Esophagus squamous epithelium (tissue), 5 donors: ENCODE data around the gene NPHP4. TPM values are rescaled to one million over a fixed set of nuclear protein-coding genes. Genes with fewer than 3 reads are reported as not detected.

Experiments
- DNase-seq: peaks from one replicate; lab custom pipeline; 2025; lab: John Stamatoyannopoulos, UW
- H3K27ac ChIP-seq, 4 donors: fragments of 200-600 bp; sonication (generic); one replicate each; pipeline ENCODE4 v1.5.1; 2016 to 2019; ENCODE audit warnings: mild to moderate bottlenecking in 1 of 4
- H3K27me3 ChIP-seq, 4 donors: fragments of 200-600 bp; sonication (generic); 1 replicate in 3 of 4; 2 replicates in 1 of 4; pipeline versions ENCODE4 v1.5.1 to v1.6.0; 2017 to 2021; ENCODE audit warnings: antibody characterized with exemption in 1 of 4
- H3K36me3 ChIP-seq, 3 donors: fragments of 200-600 bp; sonication (generic); one replicate each; pipeline ENCODE4 v1.5.1; 2016 to 2019
- H3K4me1 ChIP-seq, 3 donors: fragments of 200-600 bp; sonication (generic); one replicate each; pipeline ENCODE4 v1.5.1; 2017 to 2019
- H3K4me3 ChIP-seq, 4 donors: fragments of 200-600 bp; sonication (generic); 1 replicate in 3 of 4; 2 replicates in 1 of 4; pipeline ENCODE4 v1.5.1; 2016 to 2019; ENCODE audit warnings: mild to moderate bottlenecking in 2 of 4, moderate library complexity in 1 of 4
- H3K9me3 ChIP-seq, 3 donors: fragments of 200-600 bp; sonication (generic); one replicate each; pipeline ENCODE4 v1.5.1; 2016 to 2019
- POLR2A ChIP-seq, 4 donors: fragments of 450-650 bp; IDR thresholded peaks; one replicate each; pipeline ENCODE4 v1.6.1; 2017; ENCODE audit warnings: antibody characterized with exemption in 4 of 4, mild to moderate bottlenecking in 4 of 4, moderate library complexity in 3 of 4
- whole genome bisulfite sequencing, 2 donors: methylation state at CpG; one replicate each; pipeline ENCODE4 v1.1.5; 2018; 5-methylcytosine and 5-hydroxymethylcytosine counted together
- intact Hi-C: fragments of 100-400 bp; cut with DNase I; formaldehyde crosslinking; loops from one replicate; pipeline ENCODE4 v1.15.0; 2022
- total RNA-seq, 4 donors: library from RNA; depleted of rRNA; stranded (reverse); fragments of >200 nt; gene quantifications; one replicate each; pipeline ENCODE4 v1.1.0, GENCODE V29; 2016
- TF ChIP-seq, protein P1 (sequence below), 6 experiments: fragments of 450-650 bp in 4 of 6; fragments of 200-600 bp in 2 of 6; sonication (generic) in 2 of 6; IDR thresholded peaks; one replicate each; pipeline ENCODE4 v1.5.1; 2016 to 2019; ENCODE audit warnings: antibody characterized with exemption in 6 of 6, mild to moderate bottlenecking in 4 of 6, moderate library complexity in 4 of 6
- donor health status: DM: yes; HTN: yes; CAD: no.

NPHP4 gene
- total RNA-seq, 4 donors from 2014 or later = 2.4 to 8.8 (median 5.3) TPM

DNA sequence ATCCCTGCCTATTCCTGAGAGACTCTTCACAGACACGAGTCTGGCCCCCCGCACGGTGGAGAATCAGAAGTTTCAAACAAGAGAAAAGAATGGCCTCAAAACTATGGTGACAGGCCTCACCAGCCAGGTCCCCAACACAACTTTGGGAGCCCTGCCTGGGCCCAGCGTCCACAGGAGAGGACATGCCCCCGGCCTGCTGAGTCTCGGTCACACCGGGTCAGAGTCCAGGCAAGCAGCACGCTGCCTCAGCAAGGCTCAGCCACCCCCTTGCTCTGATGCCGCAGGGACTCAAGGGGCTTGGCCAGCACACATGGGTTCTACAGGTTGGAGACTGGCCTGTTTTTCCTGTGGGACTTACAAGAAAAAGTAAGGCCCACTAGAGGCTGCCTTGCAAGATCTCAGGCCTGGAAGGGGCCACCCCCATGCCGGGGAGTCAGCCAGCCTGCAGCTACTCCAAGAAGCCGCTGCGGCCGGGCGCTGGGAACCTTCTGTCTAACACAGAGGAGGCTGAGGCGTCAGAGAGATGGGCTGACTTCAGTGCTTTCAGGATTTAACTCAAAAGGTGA is 116.8 kb downstream of the NPHP4 start:
- Histone ChIP-seq H3K27ac (no peak overlapping the region), H3K9me3 (peaks cover 0 to 9% (median 0%) of the 10 kb centered on the region in 3 donors), H3K4me3 (no peak overlapping the region), H3K27me3 (no peaks in the 10 kb centered on the region), H3K4me1 (no peaks in the 10 kb centered on the region), H3K36me3 (peaks cover 0 to 99% (median 16%) of the 10 kb centered on the region in 3 donors)
- no peak for DNase-seq
- TF ChIP-seq, protein P1, sequence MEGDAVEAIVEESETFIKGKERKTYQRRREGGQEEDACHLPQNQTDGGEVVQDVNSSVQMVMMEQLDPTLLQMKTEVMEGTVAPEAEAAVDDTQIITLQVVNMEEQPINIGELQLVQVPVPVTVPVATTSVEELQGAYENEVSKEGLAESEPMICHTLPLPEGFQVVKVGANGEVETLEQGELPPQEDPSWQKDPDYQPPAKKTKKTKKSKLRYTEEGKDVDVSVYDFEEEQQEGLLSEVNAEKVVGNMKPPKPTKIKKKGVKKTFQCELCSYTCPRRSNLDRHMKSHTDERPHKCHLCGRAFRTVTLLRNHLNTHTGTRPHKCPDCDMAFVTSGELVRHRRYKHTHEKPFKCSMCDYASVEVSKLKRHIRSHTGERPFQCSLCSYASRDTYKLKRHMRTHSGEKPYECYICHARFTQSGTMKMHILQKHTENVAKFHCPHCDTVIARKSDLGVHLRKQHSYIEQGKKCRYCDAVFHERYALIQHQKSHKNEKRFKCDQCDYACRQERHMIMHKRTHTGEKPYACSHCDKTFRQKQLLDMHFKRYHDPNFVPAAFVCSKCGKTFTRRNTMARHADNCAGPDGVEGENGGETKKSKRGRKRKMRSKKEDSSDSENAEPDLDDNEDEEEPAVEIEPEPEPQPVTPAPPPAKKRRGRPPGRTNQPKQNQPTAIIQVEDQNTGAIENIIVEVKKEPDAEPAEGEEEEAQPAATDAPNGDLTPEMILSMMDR (IDR thresholded peaks at IDR 0.05) = no peak
- TF ChIP-seq POLR2A (IDR thresholded peaks at IDR 0.05) = no peak
- intact Hi-C loops = no loop called here
- 97 to 99% methylated on average over 8 to 10 of the region's 15 CpGs for WGBS, 2 donors

DNA sequence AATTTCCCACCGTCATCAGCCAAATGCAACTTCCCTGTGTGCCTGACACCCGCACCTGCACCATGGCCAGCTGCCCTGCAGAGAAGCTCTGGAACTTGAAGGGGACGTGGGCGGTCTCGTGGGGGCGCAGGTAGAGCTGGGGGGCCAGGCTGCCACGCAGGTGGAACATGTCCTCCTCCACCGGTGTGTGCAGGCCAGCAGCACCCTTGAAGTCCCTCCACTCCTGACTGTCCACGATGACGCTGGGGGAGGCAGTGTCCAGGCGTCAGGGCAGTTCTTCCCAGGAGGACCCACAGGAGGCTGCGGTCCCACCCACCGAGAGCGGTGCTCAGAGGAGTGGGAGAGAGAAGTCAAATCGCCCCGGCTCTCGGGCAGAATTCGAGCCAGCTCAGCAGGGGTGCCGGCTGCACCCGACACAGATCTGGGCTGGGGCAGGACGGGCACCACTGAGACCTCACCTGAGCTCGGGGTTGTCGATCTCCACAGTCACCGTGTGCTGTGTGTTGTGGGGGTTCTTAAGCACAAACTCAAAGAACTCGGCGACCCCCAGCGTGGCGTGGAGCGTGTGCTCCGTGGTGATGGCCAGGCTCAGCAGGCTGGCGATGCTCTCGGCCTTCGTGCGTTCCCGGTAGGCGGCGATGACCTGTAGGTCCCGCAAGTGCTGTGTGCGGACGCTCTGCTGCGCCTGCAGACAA is 117.7 kb downstream of the NPHP4 start:
- H3K27ac ChIP-seq = no peak overlapping the region
- peaks cover 0 to 99% (median 16%) of the 10 kb centered on the region in 3 donors for H3K36me3 ChIP-seq
- 79 to 90% methylated on average over 8 to 18 of the region's 41 CpGs for WGBS, 2 donors
- H3K27me3 ChIP-seq = no peaks in the 10 kb centered on the region
- intact Hi-C loops = no loop called here
- peaks cover 0 to 3% (median 0%) of the 10 kb centered on the region in 3 donors for H3K9me3 ChIP-seq
- TF ChIP-seq, protein P1 (IDR thresholded peaks at IDR 0.05) = no peak
- no peak for TF ChIP-seq POLR2A (IDR thresholded peaks at IDR 0.05)
- no peak overlapping the region for H3K4me3 ChIP-seq
- no peaks in the 10 kb centered on the region for H3K4me1 ChIP-seq
- DNase-seq = no peak

DNA sequence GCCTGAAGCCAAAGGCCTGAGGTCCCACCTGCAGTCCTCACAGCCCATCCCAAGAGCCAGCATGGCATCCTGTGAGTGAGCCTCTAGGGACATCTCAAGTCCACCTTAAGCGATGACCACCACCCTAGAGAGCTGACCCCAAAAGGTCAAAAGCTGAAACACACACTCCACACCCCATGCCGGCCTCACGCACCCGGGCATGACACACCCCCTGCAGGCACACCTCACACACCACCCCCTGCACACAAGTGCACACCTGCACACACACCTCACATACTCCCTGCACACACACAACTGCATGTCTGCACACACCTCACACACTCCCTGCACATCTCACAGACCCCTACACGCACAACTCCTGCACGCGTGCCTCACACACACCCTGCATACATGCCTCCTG is 118.7 kb downstream of the NPHP4 start:
- TF ChIP-seq, protein P1 (IDR thresholded peaks at IDR 0.05) = no peak
- TF ChIP-seq POLR2A (IDR thresholded peaks at IDR 0.05) = no peak
- Histone ChIP-seq H3K27ac (no peak overlapping the region), H3K36me3 (peaks cover 0 to 88% (median 12%) of the 10 kb centered on the region in 3 donors), H3K9me3 (no peaks in the 10 kb centered on the region), H3K4me1 (no peaks in the 10 kb centered on the region), H3K4me3 (no peak overlapping the region), H3K27me3 (no peaks in the 10 kb centered on the region)
- WGBS, 2 donors = 83 to 94% methylated on average over 3 to 7 of the region's 7 CpGs
- no peak for DNase-seq
- intact Hi-C loops = no loop called here

DNA sequence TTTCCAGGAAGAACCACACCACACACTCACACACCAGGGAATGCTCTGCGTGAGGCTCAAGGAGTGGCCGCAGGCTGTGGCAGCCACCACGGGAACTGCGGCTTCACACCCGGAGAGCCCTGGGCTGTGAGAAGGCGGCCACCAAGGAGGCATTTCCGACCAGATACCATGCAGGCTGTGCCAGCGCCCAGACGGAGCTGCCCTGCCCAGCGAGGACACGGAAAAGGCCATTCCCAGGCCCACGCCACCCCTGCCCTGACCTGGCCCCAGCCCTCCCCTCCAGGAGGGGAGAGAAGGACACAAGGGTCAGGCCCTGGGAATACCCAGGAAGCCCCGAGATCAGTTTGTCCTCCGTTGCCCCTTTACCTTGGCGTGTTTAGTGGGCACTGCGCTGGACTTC is 119.3 kb downstream of the NPHP4 start:
- no peak for DNase-seq
- intact Hi-C loops = no loop called here
- WGBS, 2 donors = 100% methylated on average over 2 of the region's 16 CpGs; no CpG with 5 or more reads in 1 of the 2 donors
- Histone ChIP-seq H3K9me3 (no peaks in the 10 kb centered on the region), H3K4me1 (no peaks in the 10 kb centered on the region), H3K27me3 (no peaks in the 10 kb centered on the region), H3K36me3 (peaks cover 0 to 86% (median 7%) of the 10 kb centered on the region in 3 donors), H3K4me3 (no peak overlapping the region), H3K27ac (no peak overlapping the region)
- TF ChIP-seq, protein P1 (IDR thresholded peaks at IDR 0.05) = no peak
- no peak for TF ChIP-seq POLR2A (IDR thresholded peaks at IDR 0.05)

DNA sequence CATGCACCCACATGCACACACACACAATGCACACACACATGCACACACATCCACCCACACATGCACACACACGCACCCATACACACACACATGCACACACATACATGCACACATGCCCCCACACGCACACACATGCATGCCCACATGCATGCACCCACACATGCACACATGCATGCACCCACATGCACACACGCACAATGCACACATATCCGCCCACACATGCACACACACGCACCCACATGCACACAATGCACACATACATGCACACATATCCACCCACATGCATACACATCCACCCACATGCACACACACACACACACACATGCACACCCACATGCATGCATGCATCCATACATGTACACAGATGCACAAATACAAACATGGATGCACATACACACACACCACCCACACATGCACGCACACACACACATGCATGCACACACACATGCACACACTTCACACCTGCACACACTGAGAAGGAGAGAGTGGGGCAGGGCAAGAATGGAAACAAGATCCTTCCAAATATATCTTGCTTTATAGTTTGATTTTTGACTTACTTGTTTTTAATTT is 123.2 kb downstream of the NPHP4 start:
- H3K4me3 ChIP-seq = no peak overlapping the region
- 90 to 95% methylated on average over 6 of the region's 6 CpGs for whole genome bisulfite sequencing, 2 donors
- H3K27ac ChIP-seq = no peak overlapping the region
- TF ChIP-seq, protein P1 (IDR thresholded peaks at IDR 0.05) = no peak
- no peak for TF ChIP-seq POLR2A (IDR thresholded peaks at IDR 0.05)
- no peaks in the 10 kb centered on the region for H3K9me3 ChIP-seq
- intact Hi-C loops = no loop called here
- H3K27me3 ChIP-seq = no peaks in the 10 kb centered on the region
- no peaks in the 10 kb centered on the region for H3K4me1 ChIP-seq
- H3K36me3 ChIP-seq = peaks cover 0 to 84% (median 0%) of the 10 kb centered on the region in 3 donors
- no peak for DNase-seq
